ENCODE data around the gene RAG2.

DNA sequence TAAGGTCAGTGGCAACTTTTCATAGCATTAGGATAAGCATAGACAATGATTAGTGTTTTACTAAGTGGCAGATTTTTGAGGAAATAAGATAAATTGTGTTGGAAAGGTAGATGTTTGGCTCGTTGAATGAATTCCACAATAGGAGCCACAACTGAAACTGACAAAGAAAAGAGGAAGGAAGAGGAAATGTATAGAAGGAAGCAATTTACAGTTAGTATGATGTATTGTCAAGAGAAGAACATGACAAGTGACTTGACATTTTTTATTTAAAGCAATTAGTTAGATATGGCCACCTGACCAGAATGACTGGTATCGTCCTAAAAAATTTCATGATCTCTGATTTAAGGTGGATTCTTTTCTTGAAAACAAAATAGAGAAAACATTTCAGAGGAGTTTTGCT is 3.1 kb upstream of the RAG2 start:
- no peak for TF ChIP-seq SUZ12 (IDR thresholded peaks at IDR 0.05)
- TF ChIP-seq TARDBP (IDR thresholded peaks at IDR 0.05) = no peak
- TF ChIP-seq SP1 (IDR thresholded peaks at IDR 0.05) = no peak
- no peak for TF ChIP-seq HDGF (IDR thresholded peaks at IDR 0.05; ENCODE audit: borderline replicate concordance)
- TF ChIP-seq FOXA1 (IDR thresholded peaks at IDR 0.05) = no peak

Measured in HEK293T (cell line).